ENCODE results near the gene CA5A. TPM values are rescaled to one million over a fixed set of nuclear protein-coding genes. Genes with fewer than 3 reads are reported as not detected.

The CA5A gene
- total RNA-seq, 1 experiment from 2014 or later = not detected

- no peaks in the 10 kb centered on the region for H3K9me3 ChIP-seq (ENCODE audit: control insufficient read depth in 1 of 2, insufficient read depth in 1 of 2, low read depth in 1 of 2, low read length in 2 of 2)
- no peak for ATAC-seq
- ChIA-PET POLR2A (interaction anchor here (1.2 kb wide), 1 partner anchor 10 kb away, joined by 3 read pairs; no protein-coding TSS in a partner anchor), RAD21 (ENCODE audit: low non-redundant PET in 1 of 2, low total read pairs in 2 of 2, uncharacterized antibody in 2 of 2, unreplicated experiment in 2 of 2) (no interaction called here), CTCF (no interaction called here)
- H3K4me3 ChIP-seq (replicated peaks in 1 of 2; ENCODE audit: low read depth in 1 of 2, low read length in 2 of 2) = peak overlapping the region; percentile 61 to 99
- H2AFZ ChIP-seq (ENCODE audit: low read depth, low read length, poor library complexity, severe bottlenecking) = no peak overlapping the region
- intact Hi-C loops (cut with micrococcal nuclease) = no loop called here
- no peaks in the 10 kb centered on the region for H3K27me3 ChIP-seq (ENCODE audit: insufficient read depth, low read length)
- no peak for DNase-seq (ENCODE audit: low read depth, low spot score)
- peak overlapping the region; percentile 90 for H3K4me2 ChIP-seq (ENCODE audit: low read length)
- H3K4me1 ChIP-seq (ENCODE audit: control insufficient read depth in 1 of 2, insufficient read depth in 2 of 2, low read length in 2 of 2) = peaks cover 15 to 23% of the 10 kb centered on the region in 2 experiments
- peak overlapping the region; percentile 97; the same call in 1 of the 2 replicates for H3K27ac ChIP-seq (ENCODE audit: low read depth, low read length)
- H3K79me2 ChIP-seq (ENCODE audit: insufficient read depth, low read length) = peaks cover 61% of the 10 kb centered on the region
- H3K9ac ChIP-seq (ENCODE audit: low read length) = peak overlapping the region; percentile 99
- no peaks in the 10 kb centered on the region for H4K20me1 ChIP-seq (ENCODE audit: insufficient read depth)
- TF ChIP-seq SRF (IDR thresholded peaks at IDR 0.05; ENCODE audit: low read depth) (no peak), SIN3A (IDR thresholded peaks at IDR 0.05; ENCODE audit: low read depth) (no peak), EZH2phosphoT487 (IDR thresholded peaks at IDR 0.05; ENCODE audit: borderline replicate concordance) (no peak), ELF1 (IDR thresholded peaks at IDR 0.05; ENCODE audit: borderline replicate concordance, low read depth) (no peak), JUND (IDR thresholded peaks at IDR 0.05) (no peak), TCF7L2 (IDR thresholded peaks at IDR 0.05; ENCODE audit: borderline replicate concordance, extremely low read depth, insufficient read depth, insufficient read length) (no peak), ZFX (IDR thresholded peaks at IDR 0.05) (no peak), CBX3 (IDR thresholded peaks at IDR 0.05; ENCODE audit: low read depth) (no peak), CEBPB (IDR thresholded peaks at IDR 0.05; ENCODE audit: low read depth) (no peak), RAD21 (IDR thresholded peaks at IDR 0.05; ENCODE audit: low read depth) (no peak), ZNF274 (IDR thresholded peaks at IDR 0.05; ENCODE audit: low read depth, low read length) (no peak), ATF3 (IDR thresholded peaks at IDR 0.05) (no peak), EGR1 (IDR thresholded peaks at IDR 0.05; ENCODE audit: low read depth) (no peak), SP1 (IDR thresholded peaks at IDR 0.05; ENCODE audit: low read depth) (no peak), REST (IDR thresholded peaks at IDR 0.05; ENCODE audit: low read depth) (no peak), YY1 (IDR thresholded peaks at IDR 0.05; ENCODE audit: extremely low read depth, insufficient replicate concordance, low read depth, low read length) (no peak), FOSL1 (IDR thresholded peaks at IDR 0.05; ENCODE audit: low read depth) (no peak)
- BruUV-seq (replicated peaks) = no TSS peak
- peaks cover 0 to 16% of the 10 kb centered on the region in 2 experiments; a peak in 2 of 4 replicates for H3K36me3 ChIP-seq (ENCODE audit: control insufficient read depth in 1 of 2, insufficient read depth in 2 of 2, low read length in 2 of 2)
- no peaks in the 10 kb centered on the region for H3K9me2 ChIP-seq (ENCODE audit: insufficient read depth)
These were observed 16.4 kb upstream of the CA5A start for GRCh38 chr16:87952751-87953150.
